ENCODE measurements around the gene THRAP3. TPM values are rescaled to one million over a fixed set of nuclear protein-coding genes. Genes with fewer than 3 reads are reported as not detected.
A peak's percentile ranks its signal among the peaks of the same experiment; 100 is the strongest.

The THRAP3 gene
- total and polyA plus RNA-seq, 2 donors from 2014 or later = 28.0 to 102 TPM

DNA sequence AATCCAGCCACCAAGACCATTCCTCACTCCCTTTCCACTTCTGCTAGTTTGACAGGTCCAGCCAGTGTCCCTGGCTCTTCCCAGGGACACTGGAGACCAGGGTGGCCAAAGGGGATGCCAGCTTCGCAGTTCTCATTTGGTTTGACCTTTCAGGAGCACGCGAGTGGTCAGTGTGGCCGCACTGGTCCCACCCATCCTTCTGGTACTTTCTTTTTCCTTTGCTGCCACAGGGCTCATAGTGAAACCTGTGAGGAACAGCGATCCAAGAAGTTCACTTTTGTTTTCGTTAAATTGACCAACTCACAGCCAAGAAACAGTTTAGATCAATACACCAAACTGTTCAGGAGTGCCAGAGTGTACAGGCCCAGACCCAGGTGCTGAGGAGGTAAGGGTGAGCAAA, 113.6 kb downstream of the THRAP3 start:
- peaks cover 0 to 4% (median 2%) of the 10 kb centered on the region in 3 donors for H3K36me3 ChIP-seq (ENCODE audit: control insufficient read depth in 2 of 3, insufficient read depth in 3 of 3, low read length in 3 of 3)
- no peak for FAIRE-seq
- TF ChIP-seq, protein P1, sequence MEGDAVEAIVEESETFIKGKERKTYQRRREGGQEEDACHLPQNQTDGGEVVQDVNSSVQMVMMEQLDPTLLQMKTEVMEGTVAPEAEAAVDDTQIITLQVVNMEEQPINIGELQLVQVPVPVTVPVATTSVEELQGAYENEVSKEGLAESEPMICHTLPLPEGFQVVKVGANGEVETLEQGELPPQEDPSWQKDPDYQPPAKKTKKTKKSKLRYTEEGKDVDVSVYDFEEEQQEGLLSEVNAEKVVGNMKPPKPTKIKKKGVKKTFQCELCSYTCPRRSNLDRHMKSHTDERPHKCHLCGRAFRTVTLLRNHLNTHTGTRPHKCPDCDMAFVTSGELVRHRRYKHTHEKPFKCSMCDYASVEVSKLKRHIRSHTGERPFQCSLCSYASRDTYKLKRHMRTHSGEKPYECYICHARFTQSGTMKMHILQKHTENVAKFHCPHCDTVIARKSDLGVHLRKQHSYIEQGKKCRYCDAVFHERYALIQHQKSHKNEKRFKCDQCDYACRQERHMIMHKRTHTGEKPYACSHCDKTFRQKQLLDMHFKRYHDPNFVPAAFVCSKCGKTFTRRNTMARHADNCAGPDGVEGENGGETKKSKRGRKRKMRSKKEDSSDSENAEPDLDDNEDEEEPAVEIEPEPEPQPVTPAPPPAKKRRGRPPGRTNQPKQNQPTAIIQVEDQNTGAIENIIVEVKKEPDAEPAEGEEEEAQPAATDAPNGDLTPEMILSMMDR (IDR thresholded peaks at IDR 0.05; ENCODE audit: borderline replicate concordance, extremely low read depth, insufficient read depth) = no peak
- H3K4me1 ChIP-seq (ENCODE audit: control insufficient read depth in 2 of 3, insufficient read depth in 2 of 3, low read depth in 1 of 3, low read length in 3 of 3) = peaks cover 0 to 17% (median 0%) of the 10 kb centered on the region in 3 donors
- no peak overlapping the region for H3K27ac ChIP-seq (ENCODE audit: low read depth in 2 of 2, low read length in 2 of 2)
- intact Hi-C loops (cut with DNase I) = no loop called here
- no peak overlapping the region for H3K4me3 ChIP-seq (ENCODE audit: low read length in 3 of 3)
- DNase-seq = no peak
- no peak overlapping the region for H3K9ac ChIP-seq (ENCODE audit: low read length in 3 of 3)
- H3K27me3 ChIP-seq (ENCODE audit: control insufficient read depth, insufficient read depth, low read length) = no peaks in the 10 kb centered on the region
- H3K9me3 ChIP-seq (ENCODE audit: control insufficient read depth in 2 of 3, insufficient read depth in 1 of 3, low read length in 3 of 3) = no peaks in the 10 kb centered on the region

DNA sequence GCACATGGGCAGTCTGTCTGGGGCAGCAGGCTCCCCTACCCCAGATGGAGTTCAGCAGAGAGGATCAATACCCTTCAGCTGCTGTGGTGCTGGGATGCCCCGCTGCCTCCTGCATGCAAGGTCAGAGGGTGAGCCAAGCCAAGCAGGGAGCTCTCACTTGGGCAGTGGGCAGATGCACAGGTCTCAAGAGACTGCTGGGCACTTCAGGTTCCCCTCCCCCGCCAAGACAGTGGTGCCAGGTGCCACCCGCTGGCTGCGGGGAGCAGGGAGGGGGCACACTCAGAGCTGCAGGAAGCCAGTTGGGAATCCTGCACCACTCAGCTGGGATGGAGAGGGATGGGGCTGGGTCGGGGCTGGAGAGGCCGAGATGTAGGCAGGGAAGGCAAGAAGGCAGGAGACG, 115.0 kb downstream of the THRAP3 start:
- TF ChIP-seq, protein P1 (IDR thresholded peaks at IDR 0.05; ENCODE audit: borderline replicate concordance, extremely low read depth, insufficient read depth) = no peak
- intact Hi-C loops (cut with DNase I) = no loop called here
- Histone ChIP-seq H3K4me3 (ENCODE audit: low read length in 3 of 3) (no peak overlapping the region), H3K9ac (ENCODE audit: low read length in 3 of 3) (no peak overlapping the region), H3K9me3 (ENCODE audit: control insufficient read depth in 2 of 3, insufficient read depth in 1 of 3, low read length in 3 of 3) (no peaks in the 10 kb centered on the region), H3K27ac (ENCODE audit: low read depth in 2 of 2, low read length in 2 of 2) (no peak overlapping the region), H3K4me1 (ENCODE audit: control insufficient read depth in 2 of 3, insufficient read depth in 2 of 3, low read depth in 1 of 3, low read length in 3 of 3) (peaks cover 0 to 17% (median 0%) of the 10 kb centered on the region in 3 donors), H3K27me3 (ENCODE audit: control insufficient read depth, insufficient read depth, low read length) (no peaks in the 10 kb centered on the region), H3K36me3 (ENCODE audit: control insufficient read depth in 2 of 3, insufficient read depth in 3 of 3, low read length in 3 of 3) (peaks cover 0 to 12% (median 2%) of the 10 kb centered on the region in 3 donors)
- no peak for FAIRE-seq
- DNase-seq = peak in 1 of 5 donors; percentile 29

DNA sequence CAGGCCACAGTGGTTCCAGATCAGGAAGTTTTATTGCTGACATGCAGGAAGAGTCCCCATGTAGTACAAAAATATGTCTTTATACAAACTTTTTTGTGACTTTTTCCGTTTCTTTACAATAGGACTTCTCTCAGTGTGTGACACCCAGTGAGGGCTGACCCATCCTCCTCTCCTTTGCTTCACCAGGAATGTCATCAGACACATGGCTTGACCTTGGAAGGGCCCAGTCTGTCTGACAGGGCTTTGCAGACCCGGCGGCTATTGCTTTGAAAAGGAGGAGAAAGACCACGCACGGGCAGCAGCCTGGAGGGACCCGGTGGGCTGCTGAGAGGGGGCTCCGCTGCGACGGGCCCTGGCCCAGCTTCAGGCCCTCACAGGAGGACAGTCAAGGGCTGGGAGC, 115.4 kb downstream of the THRAP3 start:
- Histone ChIP-seq H3K27me3 (ENCODE audit: control insufficient read depth, insufficient read depth, low read length) (no peaks in the 10 kb centered on the region), H3K9me3 (ENCODE audit: control insufficient read depth in 2 of 3, insufficient read depth in 1 of 3, low read length in 3 of 3) (no peaks in the 10 kb centered on the region), H3K36me3 (ENCODE audit: control insufficient read depth in 2 of 3, insufficient read depth in 3 of 3, low read length in 3 of 3) (peaks cover 0 to 13% (median 5%) of the 10 kb centered on the region in 3 donors), H3K9ac (ENCODE audit: low read length in 3 of 3) (no peak overlapping the region), H3K27ac (ENCODE audit: low read depth in 2 of 2, low read length in 2 of 2) (no peak overlapping the region), H3K4me3 (ENCODE audit: low read length in 3 of 3) (no peak overlapping the region), H3K4me1 (ENCODE audit: control insufficient read depth in 2 of 3, insufficient read depth in 2 of 3, low read depth in 1 of 3, low read length in 3 of 3) (peaks cover 0 to 17% (median 0%) of the 10 kb centered on the region in 3 donors)
- TF ChIP-seq, protein P1 (IDR thresholded peaks at IDR 0.05; ENCODE audit: borderline replicate concordance, extremely low read depth, insufficient read depth) = no peak
- no peak for FAIRE-seq
- no peak for DNase-seq
- intact Hi-C loops (cut with DNase I) = loop anchor here (5.0 kb wide), 1 partner anchor 83 kb away; no protein-coding TSS in a partner anchor
